GM12873 (cell line): ENCODE results near the gene FANCM.

Source experiments
- TF ChIP-seq, protein P1 (sequence below): IDR thresholded peaks from 2 replicates; pipeline ENCODE4 v1.5.1; 2012; ENCODE audit warnings: low read depth, mild to moderate bottlenecking, moderate library complexity, low read length, control low read depth; ENCODE audit not compliant: insufficient read depth; ENCODE audit errors: missing control alignments

Gene FANCM

DNA sequence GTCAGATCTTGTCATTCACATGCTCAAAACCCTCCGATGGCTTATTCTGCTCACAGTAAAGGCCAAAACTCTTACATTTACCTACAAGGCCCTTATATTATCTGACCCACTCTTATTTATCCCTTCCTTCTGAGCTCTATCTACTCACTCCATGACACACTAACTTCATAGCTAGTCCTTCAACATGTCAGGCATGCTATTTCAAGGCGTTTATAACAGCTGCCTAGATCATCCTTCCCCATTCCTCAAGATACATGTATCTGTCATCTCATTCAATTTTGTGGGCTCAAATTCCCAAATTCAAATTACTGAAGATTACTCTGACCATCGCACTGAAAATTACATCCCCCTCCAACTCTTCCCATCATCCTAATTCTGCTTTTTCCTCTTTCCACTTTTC lies 110.4 kb downstream of the FANCM start:
- TF ChIP-seq, protein P1, sequence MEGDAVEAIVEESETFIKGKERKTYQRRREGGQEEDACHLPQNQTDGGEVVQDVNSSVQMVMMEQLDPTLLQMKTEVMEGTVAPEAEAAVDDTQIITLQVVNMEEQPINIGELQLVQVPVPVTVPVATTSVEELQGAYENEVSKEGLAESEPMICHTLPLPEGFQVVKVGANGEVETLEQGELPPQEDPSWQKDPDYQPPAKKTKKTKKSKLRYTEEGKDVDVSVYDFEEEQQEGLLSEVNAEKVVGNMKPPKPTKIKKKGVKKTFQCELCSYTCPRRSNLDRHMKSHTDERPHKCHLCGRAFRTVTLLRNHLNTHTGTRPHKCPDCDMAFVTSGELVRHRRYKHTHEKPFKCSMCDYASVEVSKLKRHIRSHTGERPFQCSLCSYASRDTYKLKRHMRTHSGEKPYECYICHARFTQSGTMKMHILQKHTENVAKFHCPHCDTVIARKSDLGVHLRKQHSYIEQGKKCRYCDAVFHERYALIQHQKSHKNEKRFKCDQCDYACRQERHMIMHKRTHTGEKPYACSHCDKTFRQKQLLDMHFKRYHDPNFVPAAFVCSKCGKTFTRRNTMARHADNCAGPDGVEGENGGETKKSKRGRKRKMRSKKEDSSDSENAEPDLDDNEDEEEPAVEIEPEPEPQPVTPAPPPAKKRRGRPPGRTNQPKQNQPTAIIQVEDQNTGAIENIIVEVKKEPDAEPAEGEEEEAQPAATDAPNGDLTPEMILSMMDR, result no peak

DNA sequence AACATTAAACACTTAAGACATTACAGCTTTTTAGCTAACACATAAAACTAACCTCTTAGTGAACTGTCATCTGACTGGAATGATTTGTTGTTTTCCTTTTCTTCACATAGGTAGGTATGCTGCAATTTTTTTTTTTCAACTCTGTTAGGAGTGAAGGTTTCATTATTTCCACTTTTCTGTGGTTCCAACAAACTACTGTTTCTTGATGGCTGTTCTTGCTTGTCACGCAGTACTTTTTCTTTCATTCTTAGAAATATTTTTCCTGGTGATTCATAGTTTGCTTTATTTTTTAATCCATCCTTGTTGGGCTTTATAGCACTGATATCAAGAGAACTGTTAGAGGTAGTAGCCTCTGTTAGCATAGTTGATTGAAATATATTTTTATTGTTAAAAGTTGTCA lies 111.0 kb downstream of the FANCM start:
- TF ChIP-seq, protein P1, result no peak

DNA sequence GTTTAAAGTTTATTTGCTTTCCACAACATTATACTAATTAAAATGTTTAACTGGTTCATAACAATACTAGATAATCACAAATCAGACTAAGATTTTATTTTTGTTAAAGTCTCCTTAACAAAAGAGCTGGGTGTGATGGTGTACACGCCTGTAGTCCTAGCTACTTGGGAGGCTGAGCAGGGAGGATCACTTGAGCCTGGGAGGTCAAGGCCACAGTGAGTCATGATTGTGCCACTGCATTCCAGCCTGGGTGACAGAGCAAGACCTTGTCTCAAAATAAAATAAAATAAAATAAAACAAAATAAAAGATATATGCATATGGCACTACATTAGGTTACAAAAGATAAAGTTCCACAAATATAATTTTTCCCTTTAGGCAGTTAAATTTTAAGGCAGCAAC lies 111.7 kb downstream of the FANCM start:
- TF ChIP-seq, protein P1, result no peak

DNA sequence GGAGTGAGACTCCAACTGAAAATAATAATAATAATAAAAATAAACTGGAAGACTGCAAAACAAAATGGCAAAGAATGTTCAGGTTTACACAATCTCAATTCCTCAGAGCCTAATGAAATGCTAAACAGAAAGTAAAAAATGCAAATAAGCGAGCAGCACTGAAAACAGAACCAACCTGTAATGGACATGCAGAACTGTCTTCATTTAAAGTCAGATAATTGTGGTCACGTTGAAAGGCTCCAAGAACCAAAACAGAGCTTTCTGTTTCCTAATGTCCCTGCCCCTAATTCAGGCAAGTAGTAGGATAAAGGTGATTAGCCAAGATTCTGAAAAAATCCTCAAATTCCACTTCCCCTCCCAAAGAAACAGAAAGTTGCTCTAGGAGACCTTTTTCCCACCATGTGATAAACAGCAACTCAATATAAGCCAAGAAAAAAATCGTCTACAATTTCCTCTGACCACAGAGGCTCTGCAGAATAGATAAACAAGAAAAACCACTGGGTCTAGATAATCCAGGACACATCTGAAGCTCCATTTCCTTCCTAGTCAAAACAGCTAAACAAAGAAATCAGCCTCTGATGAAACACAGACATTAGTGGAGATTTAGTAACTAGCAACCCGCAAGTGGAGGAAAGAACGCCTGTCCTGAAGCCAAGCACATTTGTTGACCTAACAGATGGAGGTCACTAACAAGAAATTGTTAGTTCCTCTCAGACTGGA lies 114.3 kb downstream of the FANCM start:
- TF ChIP-seq, protein P1, result no peak
